Measurements from ENCODE around the gene SERPINB6. TPM values are rescaled to one million over a fixed set of nuclear protein-coding genes. Genes with fewer than 3 reads are reported as not detected.

SERPINB6 gene
- 232 TPM for polyA plus RNA-seq (2013)

- DNase-seq: peak; percentile 58 to 77 (median 66)
- Histone ChIP-seq H3K4me1 (ENCODE audit: control extremely low read depth in 1 of 4, control insufficient read depth in 4 of 4, insufficient read depth in 4 of 4, low read length in 3 of 4) (peaks cover 3 to 40% (median 12%) of the 10 kb centered on the region in 4 experiments), H3K27ac (ENCODE audit: insufficient read depth in 1 of 2, low read depth in 1 of 2, low read length in 2 of 2, poor library complexity in 1 of 2, severe bottlenecking in 2 of 2) (peak within 1 kb of the TSS; percentile 50 to 86), H3K27me3 (replicated peaks in 2 of 5; ENCODE audit: control insufficient read depth in 4 of 5, insufficient read depth in 5 of 5, low read length in 4 of 5) (no peaks in the 10 kb centered on the region), H3K4me3 (ENCODE audit: control insufficient read depth in 1 of 7, extremely low read depth in 1 of 7, insufficient read depth in 4 of 7, low read depth in 2 of 7, low read length in 6 of 7) (peak within 1 kb of the TSS; percentile 71 to 90 (median 78)), H3K36me3 (ENCODE audit: control insufficient read depth in 4 of 4, insufficient read depth in 4 of 4, low read length in 3 of 4) (peaks cover 2 to 5% (median 2%) of the 10 kb centered on the region in 4 experiments), H3K9me3 (ENCODE audit: control extremely low read depth in 1 of 5, control insufficient read depth in 4 of 5, insufficient read depth in 2 of 5, low read depth in 1 of 5, low read length in 4 of 5) (no peaks in the 10 kb centered on the region)
- 2% methylated on average over 60 of the region's 63 CpGs for WGBS (ENCODE audit: insufficient coverage)
- CTCF ChIA-PET: interaction anchor here (0.7 to 1.0 kb wide), 3 partner anchors 13 to 19 kb away, joined by 3 to 4 read pairs (median 3); no protein-coding TSS in a partner anchor
- POLR2A ChIA-PET: interaction anchor here (0.6 to 1.4 kb wide), 2 partner anchors 18 to 20 kb away, joined by 3 to 4 read pairs; no protein-coding TSS in a partner anchor
These were observed at the start of gene SERPINB6 for GRCh38 chr6:2971420-2972218. Gene SERPINB6, minus strand, starts transcription at chr6:2971567. Its CDS starts 12,235 bp downstream, at chr6:2959332.

GRCh38 chr6:3019749-3020320 is 48.5 kb upstream of the SERPINB6 start:
- DNase-seq: no peak
- 100% methylated on average over 1 of the region's 6 CpGs for WGBS (ENCODE audit: insufficient coverage)
- Histone ChIP-seq H3K9me3 (ENCODE audit: control extremely low read depth in 1 of 5, control insufficient read depth in 4 of 5, insufficient read depth in 2 of 5, low read depth in 1 of 5, low read length in 4 of 5) (no peaks in the 10 kb centered on the region), H3K4me1 (ENCODE audit: control extremely low read depth in 1 of 4, control insufficient read depth in 4 of 4, insufficient read depth in 4 of 4, low read length in 3 of 4) (peaks cover 3 to 39% (median 27%) of the 10 kb centered on the region in 4 experiments), H3K36me3 (ENCODE audit: control insufficient read depth in 4 of 4, insufficient read depth in 4 of 4, low read length in 3 of 4) (peaks cover 3 to 31% (median 17%) of the 10 kb centered on the region in 4 experiments), H3K4me3 (ENCODE audit: control insufficient read depth in 1 of 7, extremely low read depth in 1 of 7, insufficient read depth in 4 of 7, low read depth in 2 of 7, low read length in 6 of 7) (no peak overlapping the region), H3K27me3 (replicated peaks in 2 of 5; ENCODE audit: control insufficient read depth in 4 of 5, insufficient read depth in 5 of 5, low read length in 4 of 5) (no peaks in the 10 kb centered on the region), H3K27ac (ENCODE audit: insufficient read depth in 1 of 2, low read depth in 1 of 2, low read length in 2 of 2, poor library complexity in 1 of 2, severe bottlenecking in 2 of 2) (no peak overlapping the region)
- CTCF ChIA-PET: interaction anchor here (0.8 to 3.2 kb wide), 5 partner anchors 10 to 33 kb away, joined by 3 to 18 read pairs (median 3); no protein-coding TSS in a partner anchor
- POLR2A ChIA-PET: interaction anchor here (1.0 kb wide), 1 partner anchor 30 kb away, joined by 3 read pairs; no protein-coding TSS in a partner anchor

DNA sequence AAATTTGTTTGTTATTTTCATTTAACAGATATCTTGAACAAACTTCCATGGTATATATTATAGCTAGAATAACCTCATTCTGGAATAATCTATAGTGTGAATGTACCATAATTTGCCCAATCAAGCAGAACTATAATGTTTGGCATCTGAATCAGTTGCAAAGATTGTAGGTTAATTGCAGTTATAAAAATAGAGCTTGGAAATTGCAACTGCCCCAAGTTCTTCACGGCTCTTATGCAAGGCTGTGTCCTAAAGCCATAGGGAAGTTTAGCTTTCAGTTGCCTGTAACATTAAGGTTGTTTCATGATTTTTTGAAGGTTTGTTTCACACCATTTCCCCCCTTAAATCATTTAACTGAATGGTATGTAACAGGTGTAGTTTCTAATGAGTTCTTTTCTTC is 47.7 kb upstream of the SERPINB6 start:
- no peak overlapping the region for H3K4me3 ChIP-seq (ENCODE audit: control insufficient read depth in 1 of 7, extremely low read depth in 1 of 7, insufficient read depth in 4 of 7, low read depth in 2 of 7, low read length in 6 of 7)
- H3K9me3 ChIP-seq (ENCODE audit: control extremely low read depth in 1 of 5, control insufficient read depth in 4 of 5, insufficient read depth in 2 of 5, low read depth in 1 of 5, low read length in 4 of 5): no peaks in the 10 kb centered on the region
- CTCF ChIA-PET: interaction anchor here (0.8 to 3.2 kb wide), 3 partner anchors 17 to 26 kb away, joined by 3 to 18 read pairs (median 3); no protein-coding TSS in a partner anchor
- POLR2A ChIA-PET: no interaction called here
- peaks cover 3 to 37% (median 19%) of the 10 kb centered on the region in 4 experiments for H3K36me3 ChIP-seq (ENCODE audit: control insufficient read depth in 4 of 4, insufficient read depth in 4 of 4, low read length in 3 of 4)
- H3K27me3 ChIP-seq (replicated peaks in 2 of 5; ENCODE audit: control insufficient read depth in 4 of 5, insufficient read depth in 5 of 5, low read length in 4 of 5): no peaks in the 10 kb centered on the region
- peaks cover 0 to 31% (median 20%) of the 10 kb centered on the region in 4 experiments for H3K4me1 ChIP-seq (ENCODE audit: control extremely low read depth in 1 of 4, control insufficient read depth in 4 of 4, insufficient read depth in 4 of 4, low read length in 3 of 4)
- DNase-seq: no peak
- H3K27ac ChIP-seq (ENCODE audit: insufficient read depth in 1 of 2, low read depth in 1 of 2, low read length in 2 of 2, poor library complexity in 1 of 2, severe bottlenecking in 2 of 2): no peak overlapping the region
- no CpG with 5 or more reads among the region's 1 CpG for WGBS (ENCODE audit: insufficient coverage)

GRCh38 chr6:3017304-3017703 is 45.9 kb upstream of the SERPINB6 start:
- H3K4me3 ChIP-seq (ENCODE audit: control insufficient read depth in 1 of 7, extremely low read depth in 1 of 7, insufficient read depth in 4 of 7, low read depth in 2 of 7, low read length in 6 of 7): no peak overlapping the region
- 99% methylated on average over 7 of the region's 9 CpGs for WGBS (ENCODE audit: insufficient coverage)
- no peak overlapping the region for H3K27ac ChIP-seq (ENCODE audit: insufficient read depth in 1 of 2, low read depth in 1 of 2, low read length in 2 of 2, poor library complexity in 1 of 2, severe bottlenecking in 2 of 2)
- H3K9me3 ChIP-seq (ENCODE audit: control extremely low read depth in 1 of 5, control insufficient read depth in 4 of 5, insufficient read depth in 2 of 5, low read depth in 1 of 5, low read length in 4 of 5): peaks cover 0 to 4% (median 2%) of the 10 kb centered on the region in 5 experiments
- no peak for DNase-seq
- no peaks in the 10 kb centered on the region for H3K27me3 ChIP-seq (replicated peaks in 2 of 5; ENCODE audit: control insufficient read depth in 4 of 5, insufficient read depth in 5 of 5, low read length in 4 of 5)
- ChIA-PET CTCF (interaction anchor here (1.8 kb wide), 1 partner anchor 16 kb away, joined by 10 read pairs; no protein-coding TSS in a partner anchor), POLR2A (no interaction called here)
- peaks cover 5 to 44% (median 26%) of the 10 kb centered on the region in 4 experiments for H3K36me3 ChIP-seq (ENCODE audit: control insufficient read depth in 4 of 4, insufficient read depth in 4 of 4, low read length in 3 of 4)
- H3K4me1 ChIP-seq (ENCODE audit: control extremely low read depth in 1 of 4, control insufficient read depth in 4 of 4, insufficient read depth in 4 of 4, low read length in 3 of 4): peaks cover 2 to 24% (median 8%) of the 10 kb centered on the region in 4 experiments

- Histone ChIP-seq H3K4me1 (ENCODE audit: control extremely low read depth in 1 of 4, control insufficient read depth in 4 of 4, insufficient read depth in 4 of 4, low read length in 3 of 4) (peaks cover 2 to 19% (median 7%) of the 10 kb centered on the region in 4 experiments), H3K27me3 (replicated peaks in 2 of 5; ENCODE audit: control insufficient read depth in 4 of 5, insufficient read depth in 5 of 5, low read length in 4 of 5) (no peaks in the 10 kb centered on the region), H3K9me3 (ENCODE audit: control extremely low read depth in 1 of 5, control insufficient read depth in 4 of 5, insufficient read depth in 2 of 5, low read depth in 1 of 5, low read length in 4 of 5) (peaks cover 0 to 10% (median 7%) of the 10 kb centered on the region in 5 experiments), H3K4me3 (ENCODE audit: control insufficient read depth in 1 of 7, extremely low read depth in 1 of 7, insufficient read depth in 4 of 7, low read depth in 2 of 7, low read length in 6 of 7) (no peak overlapping the region), H3K36me3 (ENCODE audit: control insufficient read depth in 4 of 4, insufficient read depth in 4 of 4, low read length in 3 of 4) (peaks cover 5 to 51% (median 32%) of the 10 kb centered on the region in 4 experiments), H3K27ac (ENCODE audit: insufficient read depth in 1 of 2, low read depth in 1 of 2, low read length in 2 of 2, poor library complexity in 1 of 2, severe bottlenecking in 2 of 2) (no peak overlapping the region)
- ChIA-PET POLR2A (no interaction called here), CTCF (interaction anchor here (0.9 to 1.8 kb wide), 3 partner anchors 9 to 15 kb away, joined by 3 to 10 read pairs (median 3); no protein-coding TSS in a partner anchor)
- no peak for DNase-seq
- over 99% methylated on average over 15 of the region's 17 CpGs for WGBS (ENCODE audit: insufficient coverage)
These were observed 45.3 kb upstream of the SERPINB6 start for GRCh38 chr6:3016473-3017280.

GRCh38 chr6:3015144-3015543 is 43.8 kb upstream of the SERPINB6 start:
- Histone ChIP-seq H3K27ac (ENCODE audit: insufficient read depth in 1 of 2, low read depth in 1 of 2, low read length in 2 of 2, poor library complexity in 1 of 2, severe bottlenecking in 2 of 2) (no peak overlapping the region), H3K9me3 (ENCODE audit: control extremely low read depth in 1 of 5, control insufficient read depth in 4 of 5, insufficient read depth in 2 of 5, low read depth in 1 of 5, low read length in 4 of 5) (peaks cover 5 to 24% (median 15%) of the 10 kb centered on the region in 5 experiments), H3K36me3 (ENCODE audit: control insufficient read depth in 4 of 4, insufficient read depth in 4 of 4, low read length in 3 of 4) (peaks cover 7 to 64% (median 42%) of the 10 kb centered on the region in 4 experiments), H3K27me3 (replicated peaks in 2 of 5; ENCODE audit: control insufficient read depth in 4 of 5, insufficient read depth in 5 of 5, low read length in 4 of 5) (no peaks in the 10 kb centered on the region), H3K4me3 (ENCODE audit: control insufficient read depth in 1 of 7, extremely low read depth in 1 of 7, insufficient read depth in 4 of 7, low read depth in 2 of 7, low read length in 6 of 7) (no peak overlapping the region), H3K4me1 (ENCODE audit: control extremely low read depth in 1 of 4, control insufficient read depth in 4 of 4, insufficient read depth in 4 of 4, low read length in 3 of 4) (peaks cover 2 to 19% (median 7%) of the 10 kb centered on the region in 4 experiments)
- WGBS (ENCODE audit: insufficient coverage): 94% methylated on average over 3 of the region's 10 CpGs
- ChIA-PET POLR2A (no interaction called here), CTCF (interaction anchor here (1.0 to 2.5 kb wide), 3 partner anchors 14 to 231 kb away, joined by 3 to 14 read pairs (median 3); no protein-coding TSS in a partner anchor)
- no peak for DNase-seq

Data from common myeloid progenitor, CD34-positive (primary cell).